ENCODE data around the gene FRMD1. TPM values are rescaled to one million over a fixed set of nuclear protein-coding genes. Genes with fewer than 3 reads are reported as not detected.
A peak's percentile ranks its signal among the peaks of the same experiment; 100 is the strongest.

The FRMD1 gene
- total RNA-seq, 1 donor from 2014 or later = not detected

DNA sequence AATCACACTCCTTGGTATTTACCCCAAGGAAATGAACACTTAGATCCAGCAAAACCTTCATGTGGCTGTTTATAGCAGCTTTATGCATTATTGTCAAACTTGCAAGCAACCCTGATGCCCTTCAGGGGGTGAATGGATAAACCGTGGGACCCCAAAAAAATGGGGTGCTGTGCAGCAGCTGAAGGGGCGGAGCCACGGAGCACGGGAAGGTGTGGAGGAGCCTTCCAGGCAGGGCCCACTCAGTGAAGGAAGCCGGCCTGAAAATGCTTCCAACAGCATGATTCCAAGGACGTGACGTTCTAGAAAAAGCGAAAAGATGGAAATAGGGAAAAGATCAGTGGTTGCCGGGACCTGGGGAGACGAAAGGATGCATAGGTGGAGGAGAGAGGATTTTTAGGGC lies 25.6 kb upstream of the FRMD1 start:
- H3K27ac Mint-ChIP-seq (ENCODE audit: unreplicated experiment) = no peak overlapping the region

DNA sequence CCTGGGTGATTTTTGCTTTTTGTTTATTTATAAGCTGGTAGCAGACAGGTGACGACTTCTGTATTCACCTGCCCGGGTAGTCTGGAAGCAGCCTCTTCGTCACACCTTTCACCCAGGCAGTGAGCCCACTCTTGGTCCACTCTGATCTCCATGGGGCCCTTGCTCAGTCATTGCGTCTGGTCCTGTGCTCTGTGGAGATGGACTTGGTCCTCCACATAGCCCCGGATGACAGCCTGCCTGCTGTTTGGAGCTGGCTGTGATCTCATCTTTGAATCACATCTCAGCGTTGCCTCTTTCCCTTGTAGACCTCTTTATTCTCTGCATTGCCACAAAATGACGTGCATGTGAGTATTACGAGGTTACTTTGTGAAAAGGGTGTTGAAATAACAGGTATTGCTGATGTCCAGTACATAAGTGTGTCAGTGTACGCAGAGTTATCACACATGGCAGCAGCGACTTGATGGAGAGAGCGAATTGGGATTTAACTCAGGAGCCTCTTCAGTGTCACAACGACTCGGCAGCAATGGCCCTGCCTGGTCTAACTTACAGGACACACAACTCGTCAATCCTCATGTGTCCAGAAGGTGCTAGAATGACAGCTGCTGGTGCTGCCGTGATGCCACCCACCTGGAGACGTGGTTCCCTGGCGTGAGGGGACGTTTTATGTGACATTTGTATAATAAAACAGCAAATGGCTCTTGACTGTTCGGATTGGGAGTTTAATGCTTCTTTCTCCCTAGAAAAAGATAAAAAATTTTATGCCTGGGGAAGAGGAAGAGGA lies 24.2 kb upstream of the FRMD1 start:
- no peak overlapping the region for H3K4me3 Mint-ChIP-seq
- no peaks in the 10 kb centered on the region for H3K9me3 Mint-ChIP-seq
- TF ChIP-seq, protein P1, sequence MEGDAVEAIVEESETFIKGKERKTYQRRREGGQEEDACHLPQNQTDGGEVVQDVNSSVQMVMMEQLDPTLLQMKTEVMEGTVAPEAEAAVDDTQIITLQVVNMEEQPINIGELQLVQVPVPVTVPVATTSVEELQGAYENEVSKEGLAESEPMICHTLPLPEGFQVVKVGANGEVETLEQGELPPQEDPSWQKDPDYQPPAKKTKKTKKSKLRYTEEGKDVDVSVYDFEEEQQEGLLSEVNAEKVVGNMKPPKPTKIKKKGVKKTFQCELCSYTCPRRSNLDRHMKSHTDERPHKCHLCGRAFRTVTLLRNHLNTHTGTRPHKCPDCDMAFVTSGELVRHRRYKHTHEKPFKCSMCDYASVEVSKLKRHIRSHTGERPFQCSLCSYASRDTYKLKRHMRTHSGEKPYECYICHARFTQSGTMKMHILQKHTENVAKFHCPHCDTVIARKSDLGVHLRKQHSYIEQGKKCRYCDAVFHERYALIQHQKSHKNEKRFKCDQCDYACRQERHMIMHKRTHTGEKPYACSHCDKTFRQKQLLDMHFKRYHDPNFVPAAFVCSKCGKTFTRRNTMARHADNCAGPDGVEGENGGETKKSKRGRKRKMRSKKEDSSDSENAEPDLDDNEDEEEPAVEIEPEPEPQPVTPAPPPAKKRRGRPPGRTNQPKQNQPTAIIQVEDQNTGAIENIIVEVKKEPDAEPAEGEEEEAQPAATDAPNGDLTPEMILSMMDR (conservative IDR thresholded peaks at IDR 0.05) = no peak
- peaks cover 5% of the 10 kb centered on the region for H3K4me1 Mint-ChIP-seq
- no peak for DNase-seq (ENCODE audit: low read depth, low spot score)
- no peaks in the 10 kb centered on the region for H3K36me3 Mint-ChIP-seq (ENCODE audit: low read depth)
- no peaks in the 10 kb centered on the region for H3K27me3 Mint-ChIP-seq (ENCODE audit: low read depth)
- no peak overlapping the region for H3K27ac Mint-ChIP-seq (ENCODE audit: unreplicated experiment)

More for the DNA sequence above, 25.6 kb upstream of the FRMD1 start:
- no peak for DNase-seq (ENCODE audit: low read depth, low spot score)
- H3K4me3 Mint-ChIP-seq = no peak overlapping the region
- no peaks in the 10 kb centered on the region for H3K36me3 Mint-ChIP-seq (ENCODE audit: low read depth)
- no peaks in the 10 kb centered on the region for H3K4me1 Mint-ChIP-seq
- H3K27me3 Mint-ChIP-seq (ENCODE audit: low read depth) = no peaks in the 10 kb centered on the region
- TF ChIP-seq, protein P1 (conservative IDR thresholded peaks at IDR 0.05) = no peak
- no peaks in the 10 kb centered on the region for H3K9me3 Mint-ChIP-seq

DNA sequence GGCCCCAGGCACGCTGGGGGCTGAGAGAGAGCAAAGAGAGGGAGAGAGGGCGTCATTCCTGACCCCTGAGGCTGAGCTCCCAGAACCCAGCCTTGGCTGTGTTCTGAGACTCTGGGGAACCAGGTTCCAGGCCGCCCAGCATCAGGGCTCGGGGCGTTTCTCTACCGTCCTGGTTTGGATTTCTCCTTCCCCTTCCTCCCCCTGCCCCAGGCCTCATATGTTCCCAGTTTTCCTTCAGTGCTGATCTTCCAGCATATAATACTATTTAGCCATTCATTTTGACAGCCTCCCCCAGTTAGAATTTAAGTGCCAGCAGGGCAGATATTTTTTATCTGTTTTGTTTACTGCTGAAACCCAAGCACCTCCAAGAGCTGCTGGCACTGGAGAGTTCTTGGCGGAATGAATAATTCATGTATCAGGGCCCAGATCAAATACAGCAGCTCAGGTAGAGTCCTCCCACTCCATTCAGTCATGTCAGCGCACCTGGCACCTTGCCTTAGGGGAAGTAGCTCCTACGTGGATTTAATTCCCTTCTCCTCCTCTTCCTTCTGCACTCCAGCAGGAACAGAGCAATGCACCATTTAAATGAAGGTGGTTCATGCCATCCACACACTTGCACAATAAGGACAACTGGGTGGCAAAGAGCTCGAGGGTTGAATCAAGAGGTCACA lies 23.4 kb upstream of the FRMD1 start:
- Mint-ChIP-seq H3K27ac (ENCODE audit: unreplicated experiment) (peak overlapping the region; percentile 37), H3K27me3 (ENCODE audit: low read depth) (no peaks in the 10 kb centered on the region), H3K36me3 (ENCODE audit: low read depth) (no peaks in the 10 kb centered on the region), H3K4me3 (no peak overlapping the region), H3K4me1 (peaks cover 5% of the 10 kb centered on the region), H3K9me3 (no peaks in the 10 kb centered on the region)
- TF ChIP-seq, protein P1 (conservative IDR thresholded peaks at IDR 0.05) = no peak
- DNase-seq (ENCODE audit: low read depth, low spot score) = no peak

DNA sequence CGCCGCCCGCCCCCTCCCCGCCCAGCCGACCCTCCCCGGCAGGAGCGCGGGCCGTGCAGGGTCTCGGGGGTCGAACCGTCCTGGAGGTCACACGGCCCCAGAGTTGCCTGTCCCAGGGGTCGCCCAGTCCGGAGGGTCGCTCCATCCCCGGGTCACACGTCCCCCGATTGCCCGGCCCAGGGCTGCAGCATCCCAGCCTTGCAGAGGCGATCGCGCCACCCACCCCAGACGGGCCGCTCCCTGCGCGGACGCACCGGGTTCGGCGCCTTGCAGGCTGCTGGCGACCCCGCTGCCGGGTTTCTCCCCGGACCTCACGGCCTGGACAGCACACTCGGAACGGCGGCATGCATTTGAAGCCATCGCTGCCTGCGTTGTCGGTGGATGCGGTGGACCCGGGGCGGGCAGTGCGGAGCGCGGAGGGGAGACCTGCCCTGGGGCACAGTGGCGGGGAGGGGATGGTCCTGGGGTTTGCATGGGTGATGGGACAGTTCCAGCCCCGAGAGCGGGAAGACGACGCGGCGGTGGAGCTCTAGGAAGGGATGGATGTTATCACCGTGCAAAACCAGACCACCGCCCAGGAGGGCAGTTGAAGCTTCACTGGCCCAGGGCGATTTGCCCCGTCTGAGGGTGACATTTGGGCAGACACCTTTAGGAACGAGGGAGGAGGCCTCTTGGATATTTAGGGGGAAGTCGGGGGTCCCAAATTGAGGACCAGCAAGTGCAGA lies 22.7 kb upstream of the FRMD1 start:
- Mint-ChIP-seq H3K4me3 (no peak overlapping the region), H3K27ac (ENCODE audit: unreplicated experiment) (peak overlapping the region; percentile 86), H3K27me3 (ENCODE audit: low read depth) (no peaks in the 10 kb centered on the region), H3K4me1 (peaks cover 5% of the 10 kb centered on the region), H3K9me3 (no peaks in the 10 kb centered on the region), H3K36me3 (ENCODE audit: low read depth) (no peaks in the 10 kb centered on the region)
- TF ChIP-seq, protein P1 (conservative IDR thresholded peaks at IDR 0.05) = no peak
- no peak for DNase-seq (ENCODE audit: low read depth, low spot score)

DNA sequence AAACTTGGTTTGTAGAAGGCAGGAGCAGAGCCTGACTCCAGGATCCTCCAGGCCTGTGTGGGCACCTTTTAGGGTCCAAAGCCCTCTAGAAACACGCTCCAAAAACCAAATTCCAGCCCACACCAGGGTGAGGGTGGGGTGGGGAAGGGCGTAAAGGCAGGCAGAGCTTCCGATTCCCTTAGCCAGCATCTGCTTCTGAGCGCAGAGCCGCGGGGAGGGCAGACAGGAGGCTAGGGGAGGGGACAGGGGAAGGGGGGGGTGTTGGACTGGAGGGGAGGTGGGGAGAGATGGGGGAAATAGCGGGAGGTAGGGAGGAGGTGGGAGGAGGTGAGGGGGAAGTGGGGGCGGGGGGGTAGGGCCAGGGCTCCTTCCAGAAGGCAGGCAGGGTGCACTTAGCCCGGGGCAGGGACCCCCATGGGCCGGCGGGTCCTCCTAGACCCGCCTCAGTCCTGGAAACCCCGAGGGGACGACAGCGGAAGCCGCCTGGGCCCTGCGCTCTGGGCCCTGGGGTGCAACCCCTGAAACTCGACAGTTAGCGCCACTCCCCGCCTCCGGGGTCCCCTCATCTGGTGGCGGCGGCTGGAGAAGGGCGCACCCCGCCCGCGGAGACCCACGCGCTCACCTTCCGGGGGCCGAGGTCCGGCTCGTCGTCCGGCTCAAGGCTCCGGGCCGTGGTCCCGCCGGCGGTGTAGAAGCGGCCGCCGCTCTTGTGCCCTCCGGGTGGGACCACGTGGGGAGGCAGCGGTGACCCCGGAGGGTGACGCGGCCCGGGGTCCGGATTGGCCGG lies 22.0 kb upstream of the FRMD1 start:
- TF ChIP-seq, protein P1 (conservative IDR thresholded peaks at IDR 0.05) = no peak
- no peaks in the 10 kb centered on the region for H3K36me3 Mint-ChIP-seq (ENCODE audit: low read depth)
- H3K27ac Mint-ChIP-seq (ENCODE audit: unreplicated experiment) = no peak overlapping the region
- no peaks in the 10 kb centered on the region for H3K27me3 Mint-ChIP-seq (ENCODE audit: low read depth)
- H3K9me3 Mint-ChIP-seq = no peaks in the 10 kb centered on the region
- no peak overlapping the region for H3K4me3 Mint-ChIP-seq
- H3K4me1 Mint-ChIP-seq = peaks cover 5% of the 10 kb centered on the region
- DNase-seq (ENCODE audit: low read depth, low spot score) = no peak
